ENCODE data around the gene SMTN.
"Not testable (repeated sequence)": the region's sequence is repeated elsewhere in the genome, so short reads cannot be mapped to it uniquely, and the experiment has no call there.

Gene SMTN

GRCh38 chr22:31089160-31090100 is 8.3 kb downstream of the SMTN start:
- in situ Hi-C loops (cut with HindIII; ENCODE audit: low sequenced_read_pairs), result no loop called here

GRCh38 chr22:31090217-31091085 is 9.3 kb downstream of the SMTN start:
- in situ Hi-C loops (cut with HindIII; ENCODE audit: low sequenced_read_pairs), result no loop called here

- in situ Hi-C loops (cut with HindIII; ENCODE audit: low sequenced_read_pairs), result no loop called here
Measured at GRCh38 chr22:31091106-31091975, 10.2 kb downstream of the SMTN start.

GRCh38 chr22:31092161-31092560 is 11.0 kb downstream of the SMTN start:
- in situ Hi-C loops (cut with HindIII; ENCODE audit: low sequenced_read_pairs), result no loop called here

GRCh38 chr22:31093086-31093850 is 12.2 kb downstream of the SMTN start:
- in situ Hi-C loops (cut with HindIII; ENCODE audit: low sequenced_read_pairs), result no loop called here

GRCh38 chr22:31094021-31094551 is 13.0 kb downstream of the SMTN start:
- in situ Hi-C loops (cut with HindIII; ENCODE audit: low sequenced_read_pairs), result no loop called here

- in situ Hi-C loops (cut with HindIII; ENCODE audit: low sequenced_read_pairs), result no loop called here
Measured at GRCh38 chr22:31094741-31095140, 13.6 kb downstream of the SMTN start.

- in situ Hi-C loops (cut with HindIII; ENCODE audit: low sequenced_read_pairs), result no loop called here
Measured at GRCh38 chr22:31095637-31096249, 14.6 kb downstream of the SMTN start.

- in situ Hi-C loops (cut with HindIII; ENCODE audit: low sequenced_read_pairs), result no loop called here
Measured at GRCh38 chr22:31096657-31097279, 15.7 kb downstream of the SMTN start.

- in situ Hi-C loops (cut with HindIII; ENCODE audit: low sequenced_read_pairs), result not testable (repeated sequence)
Measured at GRCh38 chr22:31097539-31097938, 16.4 kb downstream of the SMTN start.

GRCh38 chr22:31097941-31098631 is 17.0 kb downstream of the SMTN start:
- in situ Hi-C loops (cut with HindIII; ENCODE audit: low sequenced_read_pairs), result no loop called here

- in situ Hi-C loops (cut with HindIII; ENCODE audit: low sequenced_read_pairs), result no loop called here
Measured at GRCh38 chr22:31098632-31099110, 17.6 kb downstream of the SMTN start.

GRCh38 chr22:31099386-31099785 is 18.3 kb downstream of the SMTN start:
- in situ Hi-C loops (cut with HindIII; ENCODE audit: low sequenced_read_pairs), result no loop called here

- in situ Hi-C loops (cut with HindIII; ENCODE audit: low sequenced_read_pairs), result no loop called here
Measured at GRCh38 chr22:31099841-31100761, 19.0 kb downstream of the SMTN start.

- in situ Hi-C loops (cut with HindIII; ENCODE audit: low sequenced_read_pairs), result no loop called here
Measured at GRCh38 chr22:31100762-31101525, 19.8 kb downstream of the SMTN start.

GRCh38 chr22:31102441-31103081 is 21.4 kb downstream of the SMTN start:
- in situ Hi-C loops (cut with HindIII; ENCODE audit: low sequenced_read_pairs), result no loop called here
